Epidermal melanocyte (primary cell): ENCODE measurements around the gene NRP1.
"Not testable (repeated sequence)": the region's sequence is repeated elsewhere in the genome, so short reads cannot be mapped to it uniquely, and the experiment has no call there.

Source experiments
- DNase-seq: peaks from one replicate; pipeline ENCODE4 v3.0.0; 2011; ENCODE audit warnings: low spot score; ENCODE audit not compliant: insufficient read length

NRP1 gene

GRCh38 chr10:33239257-33239656 lies 95.2 kb downstream of the NRP1 start:
- no peak for DNase-seq

GRCh38 chr10:33238643-33239042 lies 95.8 kb downstream of the NRP1 start:
- DNase-seq = no peak

- no peak for DNase-seq
These were observed 96.5 kb downstream of the NRP1 start for GRCh38 chr10:33237736-33238624.

- DNase-seq = no peak
These were observed 97.6 kb downstream of the NRP1 start for GRCh38 chr10:33236916-33237315.

GRCh38 chr10:33235951-33236350 lies 98.5 kb downstream of the NRP1 start:
- DNase-seq = no peak

GRCh38 chr10:33235251-33235884 lies 99.1 kb downstream of the NRP1 start:
- DNase-seq = no peak

- DNase-seq = no peak
These were observed 99.6 kb downstream of the NRP1 start for GRCh38 chr10:33234831-33235237.

GRCh38 chr10:33233635-33234034 lies 100.8 kb downstream of the NRP1 start:
- DNase-seq = no peak

GRCh38 chr10:33233221-33233620 lies 101.2 kb downstream of the NRP1 start:
- no peak for DNase-seq

- no peak for DNase-seq
These were observed 102.7 kb downstream of the NRP1 start for GRCh38 chr10:33231621-33232350.

- DNase-seq = no peak
These were observed 104.6 kb downstream of the NRP1 start for GRCh38 chr10:33229949-33230267.

- DNase-seq = no peak
These were observed 105.1 kb downstream of the NRP1 start for GRCh38 chr10:33229252-33229948.

- DNase-seq = no peak
These were observed 106.0 kb downstream of the NRP1 start for GRCh38 chr10:33228426-33228825.

- DNase-seq = no peak
These were observed 107.0 kb downstream of the NRP1 start for GRCh38 chr10:33227489-33227888.

- no peak for DNase-seq
These were observed 110.1 kb downstream of the NRP1 start for GRCh38 chr10:33224251-33224965.

- DNase-seq = no peak
These were observed 111.0 kb downstream of the NRP1 start for GRCh38 chr10:33223326-33224000.

GRCh38 chr10:33222304-33222703 lies 112.2 kb downstream of the NRP1 start:
- not testable (repeated sequence) for DNase-seq

GRCh38 chr10:33217854-33218253 lies 116.6 kb downstream of the NRP1 start:
- DNase-seq = no peak

GRCh38 chr10:33216661-33217427 lies 117.6 kb downstream of the NRP1 start:
- no peak for DNase-seq

GRCh38 chr10:33215635-33216034 lies 118.8 kb downstream of the NRP1 start:
- no peak for DNase-seq
